GM19099 (cell line): ENCODE data around the gene ACTR3.

Experiments
- POLR2A ChIP-seq: IDR thresholded peaks from 3 replicates; pipeline ENCODE4 v1.6.1; 2011; ENCODE audit warnings: low read depth; ENCODE audit not compliant: insufficient read length; ENCODE audit errors: extremely low read depth

The ACTR3 gene

DNA sequence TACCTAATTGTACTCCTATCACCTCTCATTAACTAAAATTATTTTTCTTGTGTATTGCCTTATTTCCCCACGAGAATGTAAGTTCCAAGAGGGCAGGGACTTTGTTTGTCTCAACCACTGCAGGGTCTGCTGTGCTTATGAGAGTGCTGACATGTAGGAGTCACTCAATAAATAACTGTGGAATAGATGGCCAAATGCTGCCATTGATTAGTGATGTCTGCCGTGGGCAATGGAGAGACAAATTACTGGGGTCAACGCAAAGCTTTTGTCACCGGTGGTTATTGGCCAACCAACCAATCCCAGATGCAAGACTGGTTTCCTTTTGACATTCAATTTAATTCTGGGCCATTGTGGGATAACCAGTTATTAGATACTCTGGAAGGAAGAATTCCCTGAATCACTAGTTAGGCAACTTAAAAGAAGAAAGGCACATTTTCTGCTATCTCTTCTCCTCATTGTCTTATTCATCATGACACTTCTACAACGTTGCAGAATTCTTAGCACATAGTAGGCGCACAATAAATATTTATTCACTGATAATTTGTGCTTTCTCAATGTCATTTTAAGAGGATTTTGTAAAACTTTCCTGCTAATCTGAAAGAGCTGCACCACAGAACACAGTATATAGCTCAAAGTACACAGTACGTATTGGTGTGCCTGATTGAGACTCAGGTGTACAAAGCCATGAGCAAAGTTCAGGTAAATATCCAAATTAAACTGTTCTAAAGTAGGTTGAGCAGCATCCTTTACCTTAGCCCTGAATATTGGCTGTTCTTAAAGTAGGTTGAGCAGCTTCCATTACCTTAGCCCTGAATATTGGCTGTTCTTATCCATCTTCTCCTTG, 95.9 kb downstream of the ACTR3 start:
- no peak for TF ChIP-seq POLR2A

DNA sequence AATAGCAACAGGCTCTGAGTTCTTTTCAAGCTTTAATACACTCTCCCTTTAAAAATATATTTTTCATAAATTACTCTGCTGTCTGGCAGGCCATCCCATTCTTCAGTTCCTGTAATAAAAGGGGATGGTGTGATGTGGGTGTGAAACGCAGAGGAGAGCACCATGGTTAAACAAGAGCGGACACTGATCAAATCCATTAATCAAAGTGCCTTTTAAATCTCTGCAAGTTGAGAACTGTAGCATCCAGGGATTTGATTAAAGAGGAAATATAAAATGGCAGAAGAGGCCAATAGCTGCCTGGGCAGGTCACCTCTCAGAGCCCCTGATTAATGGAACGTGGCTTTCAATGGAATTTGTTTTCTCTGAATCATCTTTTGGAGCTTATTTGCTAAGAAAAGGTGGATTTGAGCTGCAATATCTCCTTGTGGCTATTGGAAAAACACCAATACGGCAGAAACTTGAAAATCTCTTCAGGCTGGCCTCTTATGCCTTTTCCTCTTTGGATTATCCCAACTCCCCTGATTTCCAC, 96.9 kb downstream of the ACTR3 start:
- TF ChIP-seq POLR2A = no peak

GRCh38 chr2:113992090-113992489, 102.2 kb downstream of the ACTR3 start:
- no peak for TF ChIP-seq POLR2A

GRCh38 chr2:113996671-113997594, 107.0 kb downstream of the ACTR3 start:
- no peak for TF ChIP-seq POLR2A

DNA sequence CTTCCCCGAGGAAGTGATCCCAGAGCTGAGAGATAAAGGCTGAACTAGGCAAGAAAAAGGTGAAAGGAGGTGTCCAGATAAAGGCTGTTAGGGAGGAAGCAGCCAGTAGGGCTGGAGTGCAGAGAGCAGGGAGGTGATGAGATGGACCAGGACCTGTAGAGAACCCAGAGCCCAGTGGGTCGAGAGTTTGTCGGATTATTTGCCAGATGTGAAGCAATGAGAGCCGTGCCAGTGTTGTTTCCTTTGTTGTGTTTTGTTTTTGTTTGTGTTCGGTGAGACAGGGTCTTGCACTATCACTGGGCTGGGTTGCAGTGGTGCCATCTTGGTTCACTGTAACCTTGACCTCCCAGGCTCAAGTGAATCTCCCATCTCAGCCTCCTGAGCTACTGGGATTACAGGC, 111.3 kb downstream of the ACTR3 start:
- TF ChIP-seq POLR2A = no peak

DNA sequence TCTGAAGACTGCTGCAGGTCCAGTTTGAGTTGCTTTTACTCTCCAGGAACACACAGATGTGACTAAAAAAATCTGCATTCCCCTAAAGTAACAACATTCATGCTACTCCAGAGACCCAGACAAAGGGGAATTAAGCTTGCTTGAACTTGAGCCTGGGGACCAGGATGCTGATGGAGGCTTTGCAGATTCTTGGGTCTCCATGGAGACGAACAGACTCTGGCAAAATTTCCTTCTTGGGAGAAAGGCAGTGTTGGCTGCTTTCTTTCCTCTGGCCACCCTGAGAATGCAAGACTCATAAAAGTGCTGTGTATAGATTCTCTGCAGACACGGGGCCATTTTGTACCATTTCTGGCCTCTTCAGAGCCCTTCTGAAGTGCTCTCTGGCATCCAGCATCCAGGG, 112.0 kb downstream of the ACTR3 start:
- TF ChIP-seq POLR2A = no peak

DNA sequence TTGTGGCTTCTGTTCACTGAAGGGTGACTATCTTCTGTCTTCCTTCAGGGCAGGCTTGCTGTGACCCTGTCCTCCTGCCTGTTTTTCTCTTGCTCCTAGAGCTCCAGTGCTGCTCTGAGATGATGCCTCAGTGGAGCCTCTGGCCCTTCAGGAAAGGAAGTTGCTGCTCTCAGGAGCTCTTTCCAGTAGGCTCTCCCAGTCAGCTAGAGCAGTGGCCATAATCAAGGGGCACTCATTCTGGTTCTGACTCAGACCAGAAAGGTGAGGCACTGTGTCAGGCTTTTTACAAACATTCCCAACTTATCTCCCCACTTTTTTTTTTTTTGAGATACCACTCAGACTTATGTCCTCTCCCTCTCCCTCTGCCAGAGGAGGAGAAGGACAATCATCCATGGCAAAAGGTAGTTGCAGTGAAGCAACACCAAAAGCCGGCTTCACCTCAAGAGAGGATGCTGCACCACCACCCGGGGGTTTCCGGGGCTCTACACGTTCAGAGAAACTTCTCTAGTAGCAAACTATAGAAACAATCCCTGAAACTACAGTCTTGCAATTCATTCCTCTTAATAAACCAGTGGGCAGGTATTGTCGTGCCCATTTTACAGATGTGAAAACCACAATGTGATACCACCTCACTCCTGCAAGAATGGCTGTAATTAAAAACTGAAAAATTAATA, 115.4 kb downstream of the ACTR3 start:
- TF ChIP-seq POLR2A = no peak

GRCh38 chr2:114006460-114006859, 116.6 kb downstream of the ACTR3 start:
- no peak for TF ChIP-seq POLR2A

DNA sequence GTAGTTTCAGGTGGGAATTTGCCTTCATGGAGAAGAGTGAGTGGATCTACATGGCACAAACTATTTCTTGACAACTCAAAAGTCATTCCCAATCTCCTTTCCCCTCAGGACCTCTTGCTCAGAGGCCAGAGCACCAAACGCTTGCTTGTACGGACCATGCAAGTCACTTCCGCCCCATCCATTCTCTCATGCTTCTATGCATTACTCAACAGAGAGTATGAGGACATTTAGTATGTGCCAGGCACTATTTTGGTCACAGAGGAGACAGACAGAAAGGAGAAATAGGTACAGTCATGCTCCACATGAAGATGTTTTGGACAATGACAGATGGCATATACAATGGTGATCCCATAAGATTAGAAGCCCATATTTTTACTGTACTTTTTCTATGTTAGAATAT, 117.5 kb downstream of the ACTR3 start:
- no peak for TF ChIP-seq POLR2A

- TF ChIP-seq POLR2A = no peak
These were observed 118.8 kb downstream of the ACTR3 start for GRCh38 chr2:114008720-114009119.

DNA sequence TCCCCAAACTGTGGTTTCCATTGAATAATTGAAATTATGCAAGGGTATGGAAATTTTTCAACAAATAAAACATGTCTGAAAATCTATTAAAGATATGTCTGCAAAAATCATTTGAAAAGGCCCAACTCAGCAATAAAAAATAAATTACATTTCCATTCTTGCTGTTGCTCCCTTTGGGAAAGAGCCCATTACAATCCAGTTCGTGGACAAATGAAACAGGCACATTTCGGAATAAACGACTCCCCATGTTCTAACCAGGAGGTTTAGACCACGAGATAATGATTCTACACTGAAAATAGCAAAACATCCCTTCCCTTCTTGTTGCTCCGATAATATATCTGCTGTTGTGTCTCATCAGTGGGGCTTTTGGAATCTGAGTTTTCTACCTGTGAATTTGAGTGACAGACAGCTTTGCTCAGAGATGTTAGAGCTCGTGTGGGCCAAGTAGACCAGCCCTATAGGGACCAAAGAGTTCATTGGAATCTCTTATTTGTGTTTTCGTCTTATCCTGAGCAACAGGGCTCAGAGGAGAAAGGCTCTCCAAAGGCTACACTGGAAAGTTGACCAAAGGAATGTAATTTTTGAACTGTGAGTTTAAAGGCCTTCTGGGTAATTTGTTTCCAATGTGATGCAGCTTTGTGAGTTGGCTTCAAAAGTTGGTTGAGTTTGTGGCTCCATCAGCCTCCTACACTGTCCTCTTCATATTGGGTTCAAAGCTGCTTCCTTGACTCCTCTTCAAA, 119.5 kb downstream of the ACTR3 start:
- TF ChIP-seq POLR2A = no peak

GRCh38 chr2:114010001-114010400, 120.1 kb downstream of the ACTR3 start:
- no peak for TF ChIP-seq POLR2A

GRCh38 chr2:114011713-114012112, 121.8 kb downstream of the ACTR3 start:
- no peak for TF ChIP-seq POLR2A
